Stimulated activated CD4-positive, alpha-beta T cell treated with anti-CD3 and anti-CD28 coated beads, Interleukin-4, amount 100 ng/mL, for 4 hours (primary cell): ENCODE results near the gene CRAMP1.
"Not testable (repeated sequence)": the region's sequence is repeated elsewhere in the genome, so short reads cannot be mapped to it uniquely, and the experiment has no call there.

ENCODE experiments used
- DNase-seq, 2 experiments: peaks; one replicate each; pipeline ENCODE4 v3.0.0-alpha.2; 2020

Gene CRAMP1

GRCh38 chr16:1612320-1613111, at the start of gene CRAMP1:
TSS of gene CRAMP1 (plus strand) at chr16:1612360. CDS start at chr16:1614640, 2,280 bp downstream.
- peak in 1 of 2 experiments; percentile 14 for DNase-seq

- DNase-seq: no peak
Observed at GRCh38 chr16:1563786-1564185, 48.4 kb upstream of the CRAMP1 start.

GRCh38 chr16:1564325-1564724, 47.8 kb upstream of the CRAMP1 start:
- DNase-seq: no peak

- no peak for DNase-seq
Observed at GRCh38 chr16:1565083-1565805, 46.9 kb upstream of the CRAMP1 start.

GRCh38 chr16:1567988-1568387, 44.2 kb upstream of the CRAMP1 start:
- no peak for DNase-seq

GRCh38 chr16:1571012-1571671, 41.0 kb upstream of the CRAMP1 start:
- DNase-seq: no peak

GRCh38 chr16:1572673-1573072, 39.5 kb upstream of the CRAMP1 start:
- DNase-seq: no peak

- no peak for DNase-seq
Observed at GRCh38 chr16:1573301-1573700, 38.9 kb upstream of the CRAMP1 start.

- no peak for DNase-seq
Observed at GRCh38 chr16:1575578-1575977, 36.6 kb upstream of the CRAMP1 start.

- no peak for DNase-seq
Observed at GRCh38 chr16:1579214-1579613, 32.9 kb upstream of the CRAMP1 start.

- no peak for DNase-seq
Observed at GRCh38 chr16:1580256-1580655, 31.9 kb upstream of the CRAMP1 start.

- DNase-seq: no peak
Observed at GRCh38 chr16:1580956-1581355, 31.2 kb upstream of the CRAMP1 start.

GRCh38 chr16:1581804-1582203, 30.4 kb upstream of the CRAMP1 start:
- DNase-seq: no peak

GRCh38 chr16:1583180-1583579, 29.0 kb upstream of the CRAMP1 start:
- DNase-seq: no peak

GRCh38 chr16:1584926-1585484, 27.2 kb upstream of the CRAMP1 start:
- no peak for DNase-seq

- DNase-seq: no peak
Observed at GRCh38 chr16:1590366-1590765, 21.8 kb upstream of the CRAMP1 start.

- DNase-seq: no peak
Observed at GRCh38 chr16:1590930-1591705, 21.0 kb upstream of the CRAMP1 start.

GRCh38 chr16:1592446-1592845, 19.7 kb upstream of the CRAMP1 start:
- DNase-seq: no peak

GRCh38 chr16:1595511-1595910, 16.6 kb upstream of the CRAMP1 start:
- DNase-seq: not testable (repeated sequence)

GRCh38 chr16:1596516-1596915, 15.6 kb upstream of the CRAMP1 start:
- no peak for DNase-seq

- no peak for DNase-seq
Observed at GRCh38 chr16:1597154-1597553, 15.0 kb upstream of the CRAMP1 start.

GRCh38 chr16:1601031-1601430, 11.1 kb upstream of the CRAMP1 start:
- no peak for DNase-seq

- no peak for DNase-seq
Observed at GRCh38 chr16:1601489-1601888, 10.7 kb upstream of the CRAMP1 start.
